ENCODE results near the gene NECAB3.

DNA sequence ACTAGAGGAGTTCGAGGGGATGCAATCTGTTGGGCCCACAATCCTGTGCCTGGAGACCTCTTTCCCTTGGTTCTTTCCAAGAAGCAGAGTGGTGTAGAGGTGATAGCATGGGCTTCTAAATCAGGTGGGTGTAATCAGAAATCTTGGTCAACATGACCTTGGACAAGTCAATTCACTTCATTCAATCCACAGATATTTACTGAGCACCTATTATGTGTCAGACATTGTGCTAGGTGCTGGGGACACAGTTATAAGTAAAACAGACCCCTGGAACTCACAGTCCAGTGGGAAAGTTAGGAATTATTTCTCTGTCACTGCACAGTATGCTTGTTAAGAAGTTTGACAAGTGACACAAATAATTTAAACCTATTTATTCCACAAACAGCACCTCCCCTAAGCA is 15.3 kb upstream of the NECAB3 start:
- TF ChIP-seq CTCF (IDR thresholded peaks at IDR 0.05) (no peak), EP300 (IDR thresholded peaks at IDR 0.05) (no peak)

All from ovary (tissue), 3 donors.